GM19193 (cell line): Measurements from ENCODE around the gene KLF18.

Source experiments
- POLR2A ChIP-seq: IDR thresholded peaks from 4 replicates; pipeline ENCODE4 v1.6.1; 2011; ENCODE audit not compliant: insufficient read depth, insufficient read length; ENCODE audit errors: extremely low read depth

KLF18 gene

DNA sequence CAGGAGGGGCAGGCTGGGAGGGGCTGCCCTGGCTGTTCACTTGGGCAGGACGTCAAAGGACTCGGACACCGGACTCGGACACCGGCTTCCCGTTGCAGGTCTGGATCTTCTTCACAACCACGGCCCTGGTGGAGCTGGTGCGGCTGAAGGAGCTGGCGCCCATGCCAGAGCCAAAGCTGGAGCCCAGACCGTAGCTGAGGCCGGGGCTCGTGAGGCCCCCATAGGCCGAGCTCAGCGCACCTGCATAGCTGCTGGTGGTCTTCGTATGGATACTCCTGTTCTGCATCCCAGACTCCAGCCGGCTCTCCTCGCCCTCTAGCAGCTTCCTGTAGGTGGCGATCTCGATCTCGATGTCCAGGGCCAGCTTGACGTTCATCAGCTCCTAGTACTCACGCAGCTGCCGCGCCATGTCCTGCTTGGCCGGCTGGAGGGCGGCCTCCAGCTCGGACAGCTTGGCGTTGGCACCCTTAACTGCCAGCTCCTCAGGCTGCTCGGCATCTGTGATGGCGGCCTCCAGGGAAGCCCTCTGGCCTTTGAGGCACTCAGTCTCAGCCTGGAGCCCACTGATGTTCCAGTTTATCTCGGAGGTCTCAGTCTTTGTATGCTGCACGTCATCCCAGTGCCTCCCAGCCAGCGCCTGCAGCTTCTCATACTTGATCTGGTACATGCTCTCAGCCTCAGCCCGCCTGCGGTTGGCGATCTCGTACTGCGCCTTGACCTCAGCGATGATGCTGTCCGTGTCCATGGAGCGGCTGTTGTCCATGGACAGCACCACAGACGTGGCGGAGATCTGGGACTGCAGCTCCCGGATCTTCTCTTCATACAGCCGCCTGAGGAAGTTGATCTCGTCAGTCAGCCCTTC is 37.9 kb downstream of the KLF18 start:
- TF ChIP-seq POLR2A = no peak

- no peak for TF ChIP-seq POLR2A
Observed at GRCh38 chr1:44101328-44101727, 40.1 kb downstream of the KLF18 start.

- no peak for TF ChIP-seq POLR2A
Observed at GRCh38 chr1:44100183-44100868, 41.1 kb downstream of the KLF18 start.

- TF ChIP-seq POLR2A = no peak
Observed at GRCh38 chr1:44094047-44094446, 47.4 kb downstream of the KLF18 start.

DNA sequence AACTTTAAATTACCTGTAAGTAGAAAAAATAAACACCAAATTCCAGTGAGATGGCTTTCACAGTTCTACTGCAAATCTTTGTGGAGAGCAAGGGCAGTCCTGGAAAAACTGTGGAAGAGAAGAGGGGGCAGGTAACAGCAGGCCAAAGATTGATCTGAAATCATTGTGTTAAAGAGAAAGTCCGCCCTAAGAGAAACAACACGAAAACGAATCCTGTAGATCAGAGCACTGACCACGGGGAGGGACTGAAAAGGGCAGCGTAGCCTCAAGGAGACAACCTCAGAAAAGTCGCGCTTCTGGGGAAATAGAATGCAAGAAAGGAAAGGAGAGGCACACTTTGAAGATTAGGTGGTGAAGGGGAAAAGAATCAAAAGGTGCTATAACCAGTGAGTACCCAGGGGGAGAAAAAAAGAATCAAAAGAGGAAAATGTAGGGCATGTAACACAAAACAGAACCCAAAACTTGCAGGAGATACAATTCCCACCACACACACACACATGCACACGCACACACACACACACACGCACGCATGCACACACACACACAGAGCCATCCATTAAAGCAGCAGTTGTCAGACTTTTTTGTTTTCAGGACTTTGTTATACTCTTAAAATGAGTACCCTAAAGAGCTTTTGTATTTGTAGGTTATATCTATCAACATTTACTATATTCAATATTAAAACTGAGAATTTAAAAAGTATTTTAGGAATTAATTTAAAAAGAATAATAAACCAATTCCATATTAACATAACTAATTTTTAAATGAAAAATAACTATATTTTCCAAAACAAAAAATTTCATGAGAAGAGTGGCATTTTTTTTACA is 50.8 kb downstream of the KLF18 start:
- TF ChIP-seq POLR2A = no peak

DNA sequence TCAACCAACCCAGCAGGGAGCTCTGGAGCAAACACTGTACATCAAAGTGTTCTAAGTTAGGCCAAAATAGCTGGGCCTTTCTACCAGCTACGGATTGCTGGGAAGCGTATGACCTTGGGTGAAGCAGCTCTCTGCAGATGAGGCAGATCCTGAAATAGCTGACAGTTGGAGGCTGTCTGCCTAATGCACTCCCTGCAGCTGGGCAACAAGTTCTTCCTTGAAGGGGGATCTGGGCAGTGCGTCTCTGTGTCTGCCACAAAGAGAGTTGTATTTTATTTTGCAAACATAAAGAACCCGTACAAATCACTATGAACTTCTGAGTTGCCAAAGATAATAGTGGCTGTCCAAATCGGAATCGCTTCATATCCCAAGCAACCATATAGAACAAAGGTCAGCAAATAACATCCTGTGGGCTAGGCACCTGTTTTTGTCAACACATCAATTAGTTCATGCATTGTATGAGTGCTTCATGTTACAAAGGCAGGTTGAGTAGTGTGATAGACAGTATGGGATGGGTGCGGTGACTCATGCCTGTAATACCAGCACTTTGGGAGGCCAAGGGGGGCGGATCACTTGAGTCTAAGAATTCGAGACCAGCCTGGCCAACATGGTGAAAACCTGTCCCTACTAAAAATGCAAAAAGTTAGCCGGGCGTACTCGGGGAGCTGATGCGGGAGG is 51.9 kb downstream of the KLF18 start:
- TF ChIP-seq POLR2A = no peak
